Measurements from ENCODE around the gene LMAN1L.

LMAN1L gene

GRCh38 chr15:74812533-74812932 is at the start of gene LMAN1L:
Gene LMAN1L (plus strand): TSS chr15:74812835. CDS start chr15:74812855, 20 bp downstream.
- ChIA-PET POLR2A (ENCODE audit: low non-redundant PET) (no interaction called here), CTCF (no interaction called here)
- peak within 1 kb of the TSS; percentile 84 for H3K27ac ChIP-seq
- TF ChIP-seq CTCF (conservative IDR thresholded peaks at IDR 0.05; ENCODE audit: low read depth) = no peak
- no peak for DNase-seq (ENCODE audit: low spot score)

GRCh38 chr15:74763416-74763815 is 49.2 kb upstream of the LMAN1L start:
- TF ChIP-seq CTCF (conservative IDR thresholded peaks at IDR 0.05; ENCODE audit: low read depth) = no peak
- ChIA-PET CTCF (interaction anchor here (0.5 to 0.6 kb wide), 3 partner anchors 74 to 167 kb away, joined by 3 read pairs; no protein-coding TSS in a partner anchor), POLR2A (ENCODE audit: low non-redundant PET) (interaction anchor here (0.6 kb wide), 1 partner anchor 26 kb away, joined by 3 read pairs; no protein-coding TSS in a partner anchor)

GRCh38 chr15:74767167-74768098 is 45.2 kb upstream of the LMAN1L start:
- DNase-seq (ENCODE audit: low spot score) = no peak
- CTCF ChIA-PET = interaction anchor here (0.6 to 7.1 kb wide), 11 partner anchors 10 to 394 kb away, joined by 3 to 258 read pairs (median 9); partner anchors contain the start of genes CPLX3 and CYP1A1
- TF ChIP-seq CTCF (conservative IDR thresholded peaks at IDR 0.05; ENCODE audit: low read depth) = no peak
- H3K27ac ChIP-seq = no peak overlapping the region
- POLR2A ChIA-PET (ENCODE audit: low non-redundant PET) = no interaction called here

More at GRCh38 chr15:74763416-74763815, 49.2 kb upstream of the LMAN1L start:
- no peak overlapping the region for H3K27ac ChIP-seq
- DNase-seq (ENCODE audit: low spot score) = peak; percentile 52

- POLR2A ChIA-PET (ENCODE audit: low non-redundant PET) = no interaction called here
- CTCF ChIA-PET = interaction anchor here (0.6 to 7.1 kb wide), 17 partner anchors 9 to 429 kb away, joined by 3 to 258 read pairs (median 8); partner anchors contain the start of genes CPLX3 and CYP1A1
- H3K27ac ChIP-seq = no peak overlapping the region
- no peak for DNase-seq (ENCODE audit: low spot score)
- no peak for TF ChIP-seq CTCF (conservative IDR thresholded peaks at IDR 0.05; ENCODE audit: low read depth)
Observed at GRCh38 chr15:74768099-74768770, 44.4 kb upstream of the LMAN1L start.

GRCh38 chr15:74768771-74769342 is 43.8 kb upstream of the LMAN1L start:
- H3K27ac ChIP-seq = no peak overlapping the region
- DNase-seq (ENCODE audit: low spot score) = peak; percentile 82
- CTCF ChIA-PET = interaction anchor here (0.6 to 7.1 kb wide), 25 partner anchors 8 to 428 kb away, joined by 3 to 258 read pairs (median 5); partner anchors contain the start of genes CPLX3 and CYP1A1
- POLR2A ChIA-PET (ENCODE audit: low non-redundant PET) = interaction anchor here (0.7 kb wide), 1 partner anchor 144 kb away, joined by 4 read pairs; no protein-coding TSS in a partner anchor
- TF ChIP-seq CTCF (conservative IDR thresholded peaks at IDR 0.05; ENCODE audit: low read depth) = peak; percentile 90

Measured in RWPE1 (cell line).